Uterus (tissue), 4 donors: Measurements from ENCODE around the gene TLK2. TPM values are rescaled to one million over a fixed set of nuclear protein-coding genes. Genes with fewer than 3 reads are reported as not detected.
"Not testable (repeated sequence)": the region's sequence is repeated elsewhere in the genome, so short reads cannot be mapped to it uniquely, and the experiment has no call there.

ENCODE experiments used
- DNase-seq, 2 donors: peaks; one replicate each; pipeline ENCODE4 v3.0.0-alpha.2; 2019 to 2020
- H3K27ac ChIP-seq, 2 donors: fragments of 200-600 bp; sonication (generic); 1 replicate in 1 of 2; 2 replicates in 1 of 2; pipeline ENCODE4 v1.5.1; 2016 to 2018
- H3K27me3 ChIP-seq, 2 donors: fragments of 200-600 bp; sonication (generic); one replicate each; pipeline ENCODE4 v1.5.1; 2018 to 2019; ENCODE audit warnings: control low read depth in 1 of 2
- H3K36me3 ChIP-seq, 2 donors: fragments of 200-600 bp; sonication (generic); one replicate each; pipeline ENCODE4 v1.5.1; 2019; ENCODE audit warnings: control low read depth in 1 of 2
- H3K4me1 ChIP-seq, 2 donors: fragments of 200-600 bp; sonication (generic); one replicate each; pipeline ENCODE4 v1.5.1; 2018 to 2019; ENCODE audit warnings: control low read depth in 1 of 2
- H3K4me3 ChIP-seq, 2 donors: fragments of 200-600 bp; sonication (generic); 1 replicate in 1 of 2; 2 replicates in 1 of 2; pipeline ENCODE4 v1.5.1; 2018 to 2019; ENCODE audit warnings: mild to moderate bottlenecking in 1 of 2
- H3K9me3 ChIP-seq, 2 donors: fragments of 200-600 bp; sonication (generic); one replicate each; pipeline ENCODE4 v1.5.1; 2019; ENCODE audit warnings: control low read depth in 1 of 2
- intact Hi-C: fragments of 100-400 bp; cut with DNase I; formaldehyde crosslinking; loops from one replicate; pipeline ENCODE4 v1.15.1; 2023; ENCODE audit warnings: low total_unique reads
- total RNA-seq, 4 donors: library from RNA; depleted of rRNA in 3 of 4; stranded (reverse); fragments of >200 nt in 3 of 4; gene quantifications; one replicate each; pipeline versions ENCODE4 v1.1.0 to v1.2.4, GENCODE V29; 2014 to 2023
- donor health status: DM: yes; HTN: yes; CAD: no.

The TLK2 gene
- total RNA-seq, 4 donors from 2014 or later, result 13.6 to 120 (median 50.0) TPM

GRCh38 chr17:62511014-62511413, 32.4 kb downstream of the TLK2 start:
- intact Hi-C loops, H3K27ac ChIP-seq, H3K36me3 ChIP-seq, DNase-seq, H3K27me3 ChIP-seq, H3K9me3 ChIP-seq, H3K4me1 ChIP-seq, H3K4me3 ChIP-seq: not testable (repeated sequence)

- H3K4me1 ChIP-seq, H3K4me3 ChIP-seq, H3K9me3 ChIP-seq, H3K27ac ChIP-seq, H3K36me3 ChIP-seq, intact Hi-C loops, DNase-seq, H3K27me3 ChIP-seq: not testable (repeated sequence)
Observed at GRCh38 chr17:62516376-62516775, 37.8 kb downstream of the TLK2 start.

- H3K27ac ChIP-seq, DNase-seq, H3K9me3 ChIP-seq, H3K4me3 ChIP-seq, H3K27me3 ChIP-seq, H3K4me1 ChIP-seq, H3K36me3 ChIP-seq, intact Hi-C loops: not testable (repeated sequence)
Observed at GRCh38 chr17:62521295-62521694, 42.7 kb downstream of the TLK2 start.

GRCh38 chr17:62524077-62524476, 45.5 kb downstream of the TLK2 start:
- H3K4me3 ChIP-seq, H3K27me3 ChIP-seq, H3K9me3 ChIP-seq, DNase-seq, H3K36me3 ChIP-seq, H3K27ac ChIP-seq, H3K4me1 ChIP-seq, intact Hi-C loops: not testable (repeated sequence)

- H3K27ac ChIP-seq, H3K9me3 ChIP-seq, DNase-seq, intact Hi-C loops, H3K4me3 ChIP-seq, H3K27me3 ChIP-seq, H3K4me1 ChIP-seq, H3K36me3 ChIP-seq: not testable (repeated sequence)
Observed at GRCh38 chr17:62525317-62525716, 46.7 kb downstream of the TLK2 start.

GRCh38 chr17:62530936-62531335, 52.3 kb downstream of the TLK2 start:
- H3K9me3 ChIP-seq, intact Hi-C loops, H3K4me1 ChIP-seq, H3K36me3 ChIP-seq, H3K27ac ChIP-seq, H3K27me3 ChIP-seq, H3K4me3 ChIP-seq, DNase-seq: not testable (repeated sequence)

- H3K9me3 ChIP-seq, H3K36me3 ChIP-seq, H3K4me1 ChIP-seq, intact Hi-C loops, H3K27ac ChIP-seq, H3K27me3 ChIP-seq, DNase-seq, H3K4me3 ChIP-seq: not testable (repeated sequence)
Observed at GRCh38 chr17:62536557-62536956, 57.9 kb downstream of the TLK2 start.

GRCh38 chr17:62541073-62541472, 62.4 kb downstream of the TLK2 start:
- H3K4me3 ChIP-seq, H3K9me3 ChIP-seq, H3K36me3 ChIP-seq, H3K27me3 ChIP-seq, DNase-seq, H3K4me1 ChIP-seq, intact Hi-C loops, H3K27ac ChIP-seq: not testable (repeated sequence)

- H3K9me3 ChIP-seq, intact Hi-C loops, H3K4me3 ChIP-seq, H3K4me1 ChIP-seq, H3K27me3 ChIP-seq, H3K27ac ChIP-seq, DNase-seq, H3K36me3 ChIP-seq: not testable (repeated sequence)
Observed at GRCh38 chr17:62543278-62543775, 64.7 kb downstream of the TLK2 start.

- H3K9me3 ChIP-seq, intact Hi-C loops, H3K27me3 ChIP-seq, H3K27ac ChIP-seq, H3K4me3 ChIP-seq, H3K36me3 ChIP-seq, H3K4me1 ChIP-seq, DNase-seq: not testable (repeated sequence)
Observed at GRCh38 chr17:62546066-62546465, 67.4 kb downstream of the TLK2 start.
